MM.1S (cell line): Measurements from ENCODE around the gene TMEM273.

Experiments used
- EZH2 ChIP-seq: fragments of 300-600 bp; sonication (generic); optimal IDR thresholded peaks from 2 replicates; pipeline ENCODE3; 2017; ENCODE audit warnings: low read depth, mild to moderate bottlenecking, antibody characterized with exemption, low read length, mixed read lengths
- EZH2phosphoT487 ChIP-seq: fragments of 300-600 bp; sonication (generic); IDR thresholded peaks from 2 replicates; pipeline ENCODE4 v1.6.1; 2018; ENCODE audit warnings: antibody characterized with exemption, low read length
- TF ChIP-seq, protein P1 (sequence below): fragments of 300-600 bp; sonication (generic); IDR thresholded peaks from 2 replicates; pipeline ENCODE4 v1.5.1; 2016; ENCODE audit warnings: antibody characterized with exemption, low read length, mixed read lengths

DNA sequence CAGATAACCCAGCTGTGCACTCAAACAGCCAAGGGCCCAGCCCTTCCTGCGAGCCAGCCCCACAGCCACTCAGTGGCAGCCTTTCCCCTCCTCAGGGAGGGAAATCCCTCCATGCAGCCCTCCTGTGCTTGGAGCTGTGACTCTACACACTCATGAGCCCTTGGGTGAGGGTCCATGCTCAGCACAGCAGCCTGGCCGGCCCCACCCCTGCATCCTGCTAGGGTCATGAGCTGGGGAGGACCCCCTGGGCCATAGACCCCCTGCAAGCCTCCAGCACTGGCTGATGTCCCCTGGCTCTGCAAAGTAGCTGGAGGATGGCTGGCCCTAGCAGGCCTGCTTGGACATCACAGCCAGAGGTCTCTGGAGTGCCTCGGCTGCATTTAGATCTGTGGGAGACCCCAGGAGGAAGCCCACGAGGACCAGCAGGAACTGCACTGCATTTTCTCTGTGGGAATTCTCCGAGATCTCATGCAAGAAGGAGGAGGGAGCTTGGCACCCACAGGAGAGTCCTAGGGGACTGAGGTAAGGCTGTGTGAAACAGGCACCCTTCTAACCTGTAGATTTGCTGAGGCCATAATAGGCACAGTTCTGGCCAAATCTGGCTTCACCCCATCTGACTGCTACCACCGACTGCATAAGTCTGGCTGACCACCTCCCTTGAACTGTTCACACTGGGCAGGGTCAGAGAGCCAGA lies 17.4 kb downstream of the TMEM273 start:
- TF ChIP-seq, protein P1, sequence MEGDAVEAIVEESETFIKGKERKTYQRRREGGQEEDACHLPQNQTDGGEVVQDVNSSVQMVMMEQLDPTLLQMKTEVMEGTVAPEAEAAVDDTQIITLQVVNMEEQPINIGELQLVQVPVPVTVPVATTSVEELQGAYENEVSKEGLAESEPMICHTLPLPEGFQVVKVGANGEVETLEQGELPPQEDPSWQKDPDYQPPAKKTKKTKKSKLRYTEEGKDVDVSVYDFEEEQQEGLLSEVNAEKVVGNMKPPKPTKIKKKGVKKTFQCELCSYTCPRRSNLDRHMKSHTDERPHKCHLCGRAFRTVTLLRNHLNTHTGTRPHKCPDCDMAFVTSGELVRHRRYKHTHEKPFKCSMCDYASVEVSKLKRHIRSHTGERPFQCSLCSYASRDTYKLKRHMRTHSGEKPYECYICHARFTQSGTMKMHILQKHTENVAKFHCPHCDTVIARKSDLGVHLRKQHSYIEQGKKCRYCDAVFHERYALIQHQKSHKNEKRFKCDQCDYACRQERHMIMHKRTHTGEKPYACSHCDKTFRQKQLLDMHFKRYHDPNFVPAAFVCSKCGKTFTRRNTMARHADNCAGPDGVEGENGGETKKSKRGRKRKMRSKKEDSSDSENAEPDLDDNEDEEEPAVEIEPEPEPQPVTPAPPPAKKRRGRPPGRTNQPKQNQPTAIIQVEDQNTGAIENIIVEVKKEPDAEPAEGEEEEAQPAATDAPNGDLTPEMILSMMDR = no peak
- TF ChIP-seq EZH2phosphoT487 = no peak
- no peak for TF ChIP-seq EZH2
